B cell (primary cell): Measurements from ENCODE around the gene FAM83B. TPM values are rescaled to one million over a fixed set of nuclear protein-coding genes. Genes with fewer than 3 reads are reported as not detected.

Experiments
- ATAC-seq: fragments of 200-7000 bp; cut with Tn5 transposase; one replicate; pipeline ENCODE4 v1.10.0; 2021; ENCODE audit warnings: low read depth, mild to moderate bottlenecking, moderate number of reproducible peaks, moderate library complexity
- CTCF ChIA-PET: fragments of 350-600 bp; sonication (Branson Sonifier 250); formaldehyde crosslinking; loops from one replicate; lab custom pipeline; 2021; ENCODE audit warnings: antibody characterized with exemption, inconsistent platforms; lab: Charles Lee
- POLR2A ChIA-PET: fragments of 350-600 bp; sonication (Branson Sonifier 250); formaldehyde crosslinking; loops from one replicate; lab custom pipeline; 2021; ENCODE audit warnings: antibody characterized with exemption; lab: Charles Lee
- DNase-seq: peaks from one replicate; pipeline ENCODE4 v3.0.0; 2013
- H2AFZ ChIP-seq: 2 replicates; pipeline ENCODE4 v1.6.1; 2012; ENCODE audit warnings: mild to moderate bottlenecking, low read depth, low read length; ENCODE audit not compliant: insufficient read depth, poor library complexity, severe bottlenecking
- H3K27ac ChIP-seq, 2 donors: 1 replicate in 1 of 2; 2 replicates in 1 of 2; pipeline ENCODE4 v1.5.1; 2012 to 2013; ENCODE audit warnings: low read length in 2 of 2, mild to moderate bottlenecking in 2 of 2, moderate library complexity in 1 of 2
- H3K27me3 ChIP-seq, 4 experiments: fragments of 200-600 bp in 1 of 4; sonication (generic) in 1 of 4; replicated peaks in 1 of 4; 1 replicate in 2 of 4; 2 replicates in 2 of 4; pipeline versions ENCODE4 v1.6.1 to v1.7.0; 2013 to 2016; ENCODE audit warnings: low read length in 3 of 4, mild to moderate bottlenecking in 2 of 4, mixed read lengths in 1 of 4, moderate library complexity in 1 of 4; ENCODE audit not compliant: insufficient read depth in 4 of 4, control insufficient read depth in 3 of 4; ENCODE audit errors: control extremely low read depth in 1 of 4
- H3K36me3 ChIP-seq, 2 experiments: replicated peaks in 1 of 2; 1 replicate in 1 of 2; 2 replicates in 1 of 2; pipeline versions ENCODE4 v1.6.1 to v1.7.1; 2013; ENCODE audit warnings: low read length in 1 of 2; ENCODE audit not compliant: insufficient read depth in 2 of 2, control insufficient read depth in 1 of 2; ENCODE audit errors: control extremely low read depth in 1 of 2, extremely low read depth in 1 of 2
- H3K4me1 ChIP-seq, 2 donors: fragments of 200-600 bp in 1 of 2; sonication (generic) in 1 of 2; 1 replicate in 1 of 2; 2 replicates in 1 of 2; pipeline versions ENCODE4 v1.5.1 to v1.6.1; 2013 to 2017; ENCODE audit warnings: low read length in 2 of 2; ENCODE audit not compliant: control insufficient read depth in 2 of 2, insufficient read depth in 2 of 2
- H3K4me2 ChIP-seq: replicated peaks from 2 replicates; pipeline ENCODE3; 2012; ENCODE audit warnings: mild to moderate bottlenecking, low read depth, low read length; ENCODE audit not compliant: poor library complexity, severe bottlenecking
- H3K4me3 ChIP-seq, 5 experiments: fragments of 200-600 bp in 1 of 5; sonication (generic) in 1 of 5; 1 replicate in 3 of 5; 2 replicates in 2 of 5; pipeline versions ENCODE4 v1.5.1 to v1.7.0; 2011 to 2016; ENCODE audit warnings: low read length in 4 of 5, mild to moderate bottlenecking in 4 of 5, low read depth in 2 of 5, control low read depth in 1 of 5, moderate library complexity in 1 of 5; ENCODE audit not compliant: insufficient read depth in 1 of 5; ENCODE audit errors: control extremely low read depth in 1 of 5, extremely low read depth in 1 of 5
- H3K79me2 ChIP-seq: fragments of 200-600 bp; sonication (generic); one replicate; pipeline ENCODE4 v1.6.0; 2016; ENCODE audit warnings: low read length; ENCODE audit not compliant: control insufficient read depth, insufficient read depth
- H3K9ac ChIP-seq: fragments of 200-600 bp; sonication (generic); 2 replicates; pipeline ENCODE4 v1.6.1; 2017; ENCODE audit warnings: mild to moderate bottlenecking, low read length, moderate library complexity
- H3K9me3 ChIP-seq, 3 donors: one replicate each; pipeline versions ENCODE4 v1.6.1 to v1.7.1; 2013; ENCODE audit warnings: low read length in 2 of 3; ENCODE audit not compliant: control insufficient read depth in 2 of 3, insufficient read depth in 1 of 3; ENCODE audit errors: control extremely low read depth in 1 of 3
- H4K20me1 ChIP-seq: 2 replicates; pipeline ENCODE4 v1.6.0; 2012; ENCODE audit warnings: mild to moderate bottlenecking, low read length; ENCODE audit not compliant: insufficient read depth, control insufficient read depth, poor library complexity, severe bottlenecking
- H3K27ac Mint-ChIP-seq: one replicate; pipeline ENCODE4 v1.8.0; 2021; ENCODE audit warnings: mixed read lengths
- H3K27me3 Mint-ChIP-seq: one replicate; pipeline ENCODE4 v1.8.0; 2021; ENCODE audit warnings: mixed read lengths
- H3K4me1 Mint-ChIP-seq: one replicate; pipeline ENCODE4 v1.8.0; 2021; ENCODE audit warnings: mixed read lengths
- H3K4me3 Mint-ChIP-seq: one replicate; pipeline ENCODE4 v1.8.0; 2021; ENCODE audit warnings: mixed read lengths
- H3K9me3 Mint-ChIP-seq: one replicate; pipeline ENCODE4 v1.8.0; 2022; ENCODE audit warnings: mixed read lengths; ENCODE audit not compliant: insufficient read depth
- CTCF ChIP-seq: fragments of 200-600 bp; IDR thresholded peaks from one replicate; pipeline ENCODE4 v1.8.0; 2022; ENCODE audit warnings: antibody characterized with exemption, mild to moderate bottlenecking
- EZH2 ChIP-seq: IDR thresholded peaks from 2 replicates; pipeline ENCODE4 v1.6.1; 2012; ENCODE audit warnings: borderline replicate concordance, low read depth, mild to moderate bottlenecking, moderate library complexity, low read length; ENCODE audit not compliant: insufficient read depth, poor library complexity, severe bottlenecking
- WGBS: methylation state at CpG from one replicate; pipeline ENCODE4 v1.1.5; 2013; ENCODE audit warnings: missing lambda C conversion rate; ENCODE audit not compliant: insufficient coverage; 5-methylcytosine and 5-hydroxymethylcytosine counted together
- intact Hi-C: fragments of 100-400 bp; cut with micrococcal nuclease; formaldehyde crosslinking; loops from one replicate; pipeline ENCODE4 v1.10.0; 2022
- polyA plus RNA-seq: library from polyadenylated mRNA; depleted of rRNA; stranded (reverse); fragments of >200 nt; gene quantifications from 2 replicates; pipeline ENCODE4 v1.2.3, GENCODE V29; 2012
- total RNA-seq, 2 donors: library from RNA; stranded (reverse); fragments of 120-200 nt in 1 of 2; gene quantifications; 1 replicate in 1 of 2; 2 replicates in 1 of 2; pipeline versions ENCODE4 v1.2.3 to v1.2.4, GENCODE V29; 2013 to 2022

FAM83B gene
- total and polyA plus RNA-seq, 2 donors (not counting 1 experiment from before 2014, with no cell fraction given), result not detected

GRCh38 chr6:54876365-54876764, 29.8 kb downstream of the FAM83B start:
- H3K27me3 ChIP-seq, result no peaks in the 10 kb centered on the region
- H3K4me2 ChIP-seq, result no peak overlapping the region
- H3K9ac ChIP-seq, result no peak overlapping the region
- H3K79me2 ChIP-seq, result no peaks in the 10 kb centered on the region
- H3K9me3 Mint-ChIP-seq, result no peaks in the 10 kb centered on the region
- H4K20me1 ChIP-seq, result no peaks in the 10 kb centered on the region
- ChIA-PET CTCF (no interaction called here), POLR2A (no interaction called here)
- ATAC-seq, result no peak
- WGBS, result 96% methylated on average over 4 of the region's 8 CpGs
- H3K27ac Mint-ChIP-seq, result no peak overlapping the region
- no peaks in the 10 kb centered on the region for H3K4me1 ChIP-seq
- no peak for DNase-seq
- TF ChIP-seq CTCF (no peak), EZH2 (no peak)
- H3K4me3 ChIP-seq, result no peak overlapping the region
- no peak overlapping the region for H2AFZ ChIP-seq
- no peak overlapping the region for H3K27ac ChIP-seq
- no peaks in the 10 kb centered on the region for H3K4me1 Mint-ChIP-seq
- H3K27me3 Mint-ChIP-seq, result no peaks in the 10 kb centered on the region
- intact Hi-C loops, result no loop called here
- no peak overlapping the region for H3K4me3 Mint-ChIP-seq
- H3K9me3 ChIP-seq, result no peaks in the 10 kb centered on the region
- H3K36me3 ChIP-seq, result no peaks in the 10 kb centered on the region

- Histone ChIP-seq H3K4me2 (no peak overlapping the region), H3K9me3 (no peaks in the 10 kb centered on the region), H3K79me2 (no peaks in the 10 kb centered on the region), H3K4me1 (no peaks in the 10 kb centered on the region), H3K36me3 (no peaks in the 10 kb centered on the region), H3K27me3 (no peaks in the 10 kb centered on the region), H3K4me3 (no peak overlapping the region), H3K9ac (no peak overlapping the region), H2AFZ (no peak overlapping the region), H3K27ac (no peak overlapping the region), H4K20me1 (no peaks in the 10 kb centered on the region)
- no peak overlapping the region for H3K4me3 Mint-ChIP-seq
- H3K27ac Mint-ChIP-seq, result no peak overlapping the region
- DNase-seq (no peak), ATAC-seq (no peak)
- intact Hi-C loops, result no loop called here
- no peaks in the 10 kb centered on the region for H3K4me1 Mint-ChIP-seq
- ChIA-PET POLR2A (no interaction called here), CTCF (no interaction called here)
- no peak for TF ChIP-seq CTCF
- no peak for TF ChIP-seq EZH2
- H3K9me3 Mint-ChIP-seq, result no peaks in the 10 kb centered on the region
- no peaks in the 10 kb centered on the region for H3K27me3 Mint-ChIP-seq
Observed at GRCh38 chr6:54876871-54877270, 30.3 kb downstream of the FAM83B start.
